GM23338 (cell line): ENCODE data around the gene EVX2. TPM values are rescaled to one million over a fixed set of nuclear protein-coding genes. Genes with fewer than 3 reads are reported as not detected.

Experiments used
- ATAC-seq: fragments of 200-7000 bp; cut with Tn5 transposase; 3 replicates; pipeline ENCODE4 v1.9.1; 2020
- DNase-seq: peaks from one replicate; pipeline ENCODE4 v3.0.0-alpha.2; 2015; ENCODE audit warnings: low spot score
- H2AFZ ChIP-seq: fragments of 200-600 bp; sonication (generic); 2 replicates; pipeline ENCODE4 v1.8.0; 2016; ENCODE audit warnings: antibody characterized with exemption, mild to moderate bottlenecking, moderate library complexity
- H3F3A ChIP-seq: fragments of 200-600 bp; sonication (generic); replicated peaks from 2 replicates; pipeline ENCODE4 v1.8.0; 2017; ENCODE audit warnings: antibody characterized with exemption, mixed run types, low read depth
- H3K27ac ChIP-seq: fragments of 200-600 bp; sonication (generic); 2 replicates; pipeline ENCODE4 v1.6.1; 2016; ENCODE audit warnings: low read depth
- H3K27me3 ChIP-seq: fragments of 200-600 bp; sonication (generic); 2 replicates; pipeline ENCODE4 v1.8.0; 2016; ENCODE audit warnings: mild to moderate bottlenecking, mixed run types, moderate library complexity; ENCODE audit not compliant: insufficient read depth
- H3K36me3 ChIP-seq: fragments of 200-600 bp; sonication (generic); 2 replicates; pipeline ENCODE4 v1.8.0; 2016; ENCODE audit warnings: mild to moderate bottlenecking; ENCODE audit not compliant: insufficient read depth
- H3K4me1 ChIP-seq: fragments of 200-600 bp; sonication (generic); 2 replicates; pipeline ENCODE4 v1.8.0; 2016; ENCODE audit warnings: mild to moderate bottlenecking, moderate library complexity; ENCODE audit not compliant: insufficient read depth
- H3K4me2 ChIP-seq: fragments of 200-600 bp; sonication (generic); 2 replicates; pipeline ENCODE4 v1.7.1; 2017; ENCODE audit warnings: mixed run types
- H3K4me3 ChIP-seq: fragments of 200-600 bp; sonication (generic); 2 replicates; pipeline ENCODE4 v1.6.1; 2016; ENCODE audit warnings: mixed run types
- H3K79me2 ChIP-seq: fragments of 200-600 bp; sonication (generic); replicated peaks from 2 replicates; pipeline ENCODE4 v1.8.0; 2017; ENCODE audit warnings: mild to moderate bottlenecking; ENCODE audit not compliant: insufficient read depth
- H3K9me2 ChIP-seq: fragments of 200-600 bp; sonication (generic); 2 replicates; pipeline ENCODE4 v1.8.0; 2017; ENCODE audit not compliant: insufficient read depth
- H4K20me1 ChIP-seq: fragments of 200-600 bp; sonication (generic); replicated peaks from 2 replicates; pipeline ENCODE4 v1.8.0; 2017; ENCODE audit warnings: mild to moderate bottlenecking; ENCODE audit not compliant: insufficient read depth
- H3K27ac Mint-ChIP-seq: 2 replicates; pipeline ENCODE4 v1.8.0; 2020; ENCODE audit warnings: inconsistent platforms, mild to moderate bottlenecking, moderate library complexity, mixed read lengths
- H3K27me3 Mint-ChIP-seq: 3 replicates; pipeline ENCODE4 v1.8.0; 2022; ENCODE audit warnings: low read depth, mild to moderate bottlenecking, moderate library complexity, mixed read lengths, inconsistent platforms; ENCODE audit not compliant: insufficient read depth, poor library complexity
- H3K36me3 Mint-ChIP-seq: 3 replicates; pipeline ENCODE4 v1.8.0; 2021; ENCODE audit warnings: low read depth, mild to moderate bottlenecking, inconsistent platforms, moderate library complexity, mixed read lengths
- H3K4me1 Mint-ChIP-seq: 3 replicates; pipeline ENCODE4 v1.8.0; 2020; ENCODE audit warnings: mild to moderate bottlenecking, inconsistent platforms, mixed read lengths
- H3K4me3 Mint-ChIP-seq: 3 replicates; pipeline ENCODE4 v1.8.0; 2021; ENCODE audit warnings: moderate library complexity, mild to moderate bottlenecking, inconsistent platforms, mixed read lengths
- H3K9me3 Mint-ChIP-seq: 3 replicates; pipeline ENCODE4 v1.8.0; 2020; ENCODE audit warnings: moderate library complexity, mild to moderate bottlenecking, inconsistent platforms, mixed read lengths
- CREB1 ChIP-seq: fragments of 250-450 bp; sonication (Bioruptor Pico); IDR thresholded peaks from 2 replicates; pipeline ENCODE4 v1.5.0; 2020; ENCODE audit warnings: low read depth, mild to moderate bottlenecking, moderate library complexity
- ETS1 ChIP-seq: IDR thresholded peaks from 2 replicates; pipeline ENCODE4 v1.6.1; 2016; ENCODE audit warnings: antibody characterized with exemption
- EZH2 ChIP-seq: fragments of 200-600 bp; sonication (generic); IDR thresholded peaks from one replicate; pipeline ENCODE4 v1.8.0; 2017; ENCODE audit warnings: antibody characterized with exemption, mild to moderate bottlenecking, low read depth; ENCODE audit not compliant: unreplicated experiment
- NANOG ChIP-seq: IDR thresholded peaks from 2 replicates; pipeline ENCODE4 v1.6.1; 2016; ENCODE audit warnings: antibody characterized with exemption, borderline replicate concordance
- POLR2AphosphoS5 ChIP-seq: IDR thresholded peaks from 2 replicates; pipeline ENCODE4 v1.6.1; 2016; ENCODE audit warnings: antibody characterized with exemption, low read depth
- STAT1 ChIP-seq: IDR thresholded peaks from one replicate; pipeline ENCODE4 v1.6.1; 2016; ENCODE audit warnings: antibody characterized with exemption; ENCODE audit not compliant: unreplicated experiment
- ZNF114 ChIP-seq: fragments of 250-450 bp; sonication (Bioruptor Pico); IDR thresholded peaks from 2 replicates; pipeline ENCODE4 v1.5.0; 2020; ENCODE audit warnings: mild to moderate bottlenecking, moderate library complexity
- polyA plus RNA-seq: library from polyadenylated mRNA; unstranded; fragments of >200 nt; fragmentation: Nextera tagmentation; extraction: Ambion mirVana; gene quantifications from 2 replicates; pipeline ENCODE4 v1.2.1, GENCODE V29; 2016
- total RNA-seq: library from RNA; depleted of rRNA; stranded (reverse); fragments of >200 nt; shearing (Covaris generic); gene quantifications from 2 replicates; pipeline ENCODE4 v1.2.3, GENCODE V29; 2014

Gene EVX2
- total and polyA plus RNA-seq, 2 experiments from 2014 or later = 0.03 TPM; not detected in 1

GRCh38 chr2:176106581-176107539 lies 23.1 kb upstream of the EVX2 start, which contains the start of gene HOXD11:
HOXD11 (plus strand) TSS chr2:176107280; CDS start chr2:176107356, 76 bp downstream.
- Histone ChIP-seq H3K79me2 (no peaks in the 10 kb centered on the region), H4K20me1 (peaks cover 40% of the 10 kb centered on the region), H2AFZ (no peak within 1 kb of the TSS), H3K4me2 (peak within 1 kb of the TSS; percentile 78), H3K27ac (no peak within 1 kb of the TSS), H3F3A (peaks cover 35% of the 10 kb centered on the region), H3K27me3 (peaks cover 99% of the 10 kb centered on the region), H3K9me2 (no peaks in the 10 kb centered on the region), H3K36me3 (no peaks in the 10 kb centered on the region; the same call in 1 of the 2 replicates), H3K4me1 (peaks cover 41% of the 10 kb centered on the region), H3K4me3 (peak within 1 kb of the TSS; percentile 48)
- H3K4me1 Mint-ChIP-seq = peaks cover 33% of the 10 kb centered on the region
- peaks cover 94% of the 10 kb centered on the region for H3K27me3 Mint-ChIP-seq
- peak within 1 kb of the TSS; percentile 60 for H3K4me3 Mint-ChIP-seq
- H3K36me3 Mint-ChIP-seq = no peaks in the 10 kb centered on the region; the same call in 2 of the 3 replicates
- H3K9me3 Mint-ChIP-seq = peaks cover 5% of the 10 kb centered on the region
- H3K27ac Mint-ChIP-seq = no peak within 1 kb of the TSS
- TF ChIP-seq NANOG = no peak
- no peak for TF ChIP-seq STAT1
- TF ChIP-seq ETS1 = no peak
- TF ChIP-seq POLR2AphosphoS5 = no peak
- TF ChIP-seq CREB1 (CRISPR knock-in tag) = no peak
- no peak for TF ChIP-seq ZNF114
- peak; percentile 95 for TF ChIP-seq EZH2
- DNase-seq = peak; percentile 83
- peak; percentile 15 for ATAC-seq

- no peak overlapping the region for H3K27ac Mint-ChIP-seq
- peak; percentile 94 for TF ChIP-seq EZH2
- TF ChIP-seq NANOG = no peak
- Histone ChIP-seq H3F3A (peaks cover 35% of the 10 kb centered on the region), H3K27ac (no peak overlapping the region), H3K27me3 (peaks cover 99% of the 10 kb centered on the region), H3K4me1 (peaks cover 46% of the 10 kb centered on the region), H3K36me3 (no peaks in the 10 kb centered on the region; the same call in 1 of the 2 replicates), H2AFZ (no peak overlapping the region), H3K79me2 (no peaks in the 10 kb centered on the region), H4K20me1 (peaks cover 49% of the 10 kb centered on the region), H3K4me2 (peak overlapping the region; percentile 78), H3K4me3 (peak overlapping the region; percentile 48; the same call in 1 of the 2 replicates), H3K9me2 (no peaks in the 10 kb centered on the region)
- peak; percentile 3 for ATAC-seq
- no peaks in the 10 kb centered on the region; the same call in 2 of the 3 replicates for H3K36me3 Mint-ChIP-seq
- H3K4me1 Mint-ChIP-seq = peaks cover 33% of the 10 kb centered on the region
- H3K9me3 Mint-ChIP-seq = peaks cover 5% of the 10 kb centered on the region; the same call in 2 of the 3 replicates
- H3K27me3 Mint-ChIP-seq = peaks cover 94% of the 10 kb centered on the region
- H3K4me3 Mint-ChIP-seq = peak overlapping the region; percentile 51
- peak; percentile 20 for DNase-seq
These were observed 22.2 kb upstream of the EVX2 start for GRCh38 chr2:176105730-176106580.
